Measurements from ENCODE around the gene FCRL3. TPM values are rescaled to one million over a fixed set of nuclear protein-coding genes. Genes with fewer than 3 reads are reported as not detected.

The FCRL3 gene
- total and polyA plus RNA-seq, 7 donors = 0.03 to 0.44 (median 0.06) TPM; not detected in 2

GRCh38 chr1:157671895-157672294, 28.7 kb downstream of the FCRL3 start:
- no peak for ATAC-seq
- no peak overlapping the region for H3K27ac ChIP-seq
- DNase-seq = no peak
- H3K27me3 ChIP-seq (ENCODE audit: insufficient read depth in 3 of 3, low read length in 2 of 3) = no peaks in the 10 kb centered on the region
- intact Hi-C loops (cut with DNase I) = no loop called here
- H3K4me1 ChIP-seq = no peaks in the 10 kb centered on the region
- H3K36me3 ChIP-seq (ENCODE audit: insufficient read depth in 1 of 2, low read depth in 1 of 2) = no peaks in the 10 kb centered on the region
- no peak overlapping the region for H3K4me3 ChIP-seq
- TF ChIP-seq CTCF (IDR thresholded peaks at IDR 0.05) = no peak
- H3K9me3 ChIP-seq = no peaks in the 10 kb centered on the region

GRCh38 chr1:157659576-157660247, 40.9 kb downstream of the FCRL3 start:
- ATAC-seq = no peak

GRCh38 chr1:157658571-157658970, 42.0 kb downstream of the FCRL3 start:
- Histone ChIP-seq H3K9me3 (no peaks in the 10 kb centered on the region), H3K4me3 (no peak overlapping the region), H3K4me1 (no peaks in the 10 kb centered on the region), H3K27ac (no peak overlapping the region), H3K27me3 (ENCODE audit: insufficient read depth in 3 of 3, low read length in 2 of 3) (no peaks in the 10 kb centered on the region), H3K36me3 (ENCODE audit: insufficient read depth in 1 of 2, low read depth in 1 of 2) (no peaks in the 10 kb centered on the region)
- 91 to 94% (median 93%) methylated on average over 3 of the region's 3 CpGs for WGBS, 3 donors
- no peak for TF ChIP-seq CTCF (IDR thresholded peaks at IDR 0.05)
- no peak for ATAC-seq
- no peak for DNase-seq
- intact Hi-C loops (cut with DNase I) = no loop called here

More at GRCh38 chr1:157659576-157660247, 40.9 kb downstream of the FCRL3 start:
- Histone ChIP-seq H3K4me1 (no peaks in the 10 kb centered on the region), H3K27me3 (ENCODE audit: insufficient read depth in 3 of 3, low read length in 2 of 3) (no peaks in the 10 kb centered on the region), H3K4me3 (no peak overlapping the region), H3K27ac (no peak overlapping the region), H3K9me3 (no peaks in the 10 kb centered on the region), H3K36me3 (ENCODE audit: insufficient read depth in 1 of 2, low read depth in 1 of 2) (no peaks in the 10 kb centered on the region)
- no peak for TF ChIP-seq CTCF (IDR thresholded peaks at IDR 0.05)
- intact Hi-C loops (cut with DNase I) = no loop called here
- no peak for DNase-seq
- WGBS, 3 donors = 87 to 92% (median 90%) methylated on average over 3 of the region's 3 CpGs

GRCh38 chr1:157653494-157653873, 47.1 kb downstream of the FCRL3 start:
- intact Hi-C loops (cut with DNase I) = no loop called here
- Histone ChIP-seq H3K4me3 (no peak overlapping the region), H3K27ac (no peak overlapping the region), H3K27me3 (ENCODE audit: insufficient read depth in 3 of 3, low read length in 2 of 3) (no peaks in the 10 kb centered on the region), H3K36me3 (ENCODE audit: insufficient read depth in 1 of 2, low read depth in 1 of 2) (no peaks in the 10 kb centered on the region), H3K9me3 (no peaks in the 10 kb centered on the region), H3K4me1 (no peaks in the 10 kb centered on the region)
- 37 to 72% (median 72%) methylated on average over 3 of the region's 3 CpGs for WGBS, 3 donors
- ATAC-seq = no peak
- no peak for DNase-seq
- no peak for TF ChIP-seq CTCF (IDR thresholded peaks at IDR 0.05)
